Stimulated activated effector memory CD8-positive, alpha-beta T cell treated with anti-CD3 and anti-CD28 coated beads, Interleukin-12 subunit alpha, Interleukin-12 subunit beta, amount 100 ng/mL, for 72 hours (primary cell): ENCODE results near the gene SUN2.
A peak's percentile ranks its signal among the peaks of the same experiment; 100 is the strongest.

Source experiments
- ATAC-seq: fragments of 150-1000 bp; cut with Tn5 transposase; 2 replicates; pipeline ENCODE4 v1.10.0; 2021
- DNase-seq, 2 donors: peaks; one replicate each; pipeline ENCODE4 v3.0.0; 2021 to 2022; ENCODE audit warnings: low spot score in 2 of 2
- H3K27ac Mint-ChIP-seq: one replicate; pipeline ENCODE4 v1.8.0; 2022; ENCODE audit warnings: mild to moderate bottlenecking, mixed read lengths
- H3K36me3 Mint-ChIP-seq: one replicate; pipeline ENCODE4 v1.8.0; 2022; ENCODE audit warnings: mild to moderate bottlenecking, mixed read lengths
- H3K4me1 Mint-ChIP-seq: one replicate; pipeline ENCODE4 v1.8.0; 2022; ENCODE audit warnings: mixed read lengths
- H3K4me3 Mint-ChIP-seq: one replicate; pipeline ENCODE4 v1.8.0; 2022; ENCODE audit warnings: mild to moderate bottlenecking, mixed read lengths
- H3K9me3 Mint-ChIP-seq: one replicate; pipeline ENCODE4 v1.8.0; 2022; ENCODE audit warnings: mixed read lengths

SUN2 gene

GRCh38 chr22:38697425-38698089 lies 58.2 kb downstream of the SUN2 start:
- Mint-ChIP-seq H3K27ac (peak overlapping the region; percentile 23), H3K9me3 (no peaks in the 10 kb centered on the region), H3K4me1 (peaks cover 52% of the 10 kb centered on the region), H3K36me3 (peaks cover 75% of the 10 kb centered on the region), H3K4me3 (peak overlapping the region; percentile 83)
- ATAC-seq (no peak), DNase-seq (no peak)

GRCh38 chr22:38696606-38697424 lies 59.0 kb downstream of the SUN2 start:
- Mint-ChIP-seq H3K27ac (peak overlapping the region; percentile 23), H3K36me3 (peaks cover 82% of the 10 kb centered on the region), H3K4me3 (peak overlapping the region; percentile 83), H3K4me1 (peaks cover 52% of the 10 kb centered on the region), H3K9me3 (no peaks in the 10 kb centered on the region)
- ATAC-seq (peak; percentile 71), DNase-seq (no peak)

GRCh38 chr22:38694940-38695339 lies 60.9 kb downstream of the SUN2 start:
- DNase-seq (no peak), ATAC-seq (no peak)
- H3K27ac Mint-ChIP-seq = peak overlapping the region; percentile 50
- peaks cover 87% of the 10 kb centered on the region for H3K36me3 Mint-ChIP-seq
- H3K4me3 Mint-ChIP-seq = no peak overlapping the region
- H3K4me1 Mint-ChIP-seq = peaks cover 46% of the 10 kb centered on the region
- no peaks in the 10 kb centered on the region for H3K9me3 Mint-ChIP-seq

- Mint-ChIP-seq H3K4me1 (peaks cover 46% of the 10 kb centered on the region), H3K9me3 (no peaks in the 10 kb centered on the region), H3K4me3 (no peak overlapping the region), H3K36me3 (peaks cover 89% of the 10 kb centered on the region), H3K27ac (peak overlapping the region; percentile 1)
- DNase-seq (no peak), ATAC-seq (no peak)
Measured at GRCh38 chr22:38694049-38694448, 61.7 kb downstream of the SUN2 start.

- peaks cover 99% of the 10 kb centered on the region for H3K36me3 Mint-ChIP-seq
- ATAC-seq = no peak
- H3K4me1 Mint-ChIP-seq = peaks cover 12% of the 10 kb centered on the region
- H3K9me3 Mint-ChIP-seq = no peaks in the 10 kb centered on the region
- DNase-seq = no peak
- H3K27ac Mint-ChIP-seq = no peak overlapping the region
- no peak overlapping the region for H3K4me3 Mint-ChIP-seq
Measured at GRCh38 chr22:38689651-38690050, 66.1 kb downstream of the SUN2 start.

- H3K9me3 Mint-ChIP-seq = no peaks in the 10 kb centered on the region
- DNase-seq = no peak
Measured at GRCh38 chr22:38685761-38686160, 70.0 kb downstream of the SUN2 start.

GRCh38 chr22:38684895-38685294 lies 70.9 kb downstream of the SUN2 start:
- Mint-ChIP-seq H3K9me3 (no peaks in the 10 kb centered on the region), H3K4me1 (peaks cover 23% of the 10 kb centered on the region), H3K27ac (no peak overlapping the region), H3K36me3 (peaks cover 79% of the 10 kb centered on the region), H3K4me3 (no peak overlapping the region)
- no peak for ATAC-seq
- no peak for DNase-seq

More at GRCh38 chr22:38685761-38686160, 70.0 kb downstream of the SUN2 start:
- ATAC-seq = no peak
- no peak overlapping the region for H3K27ac Mint-ChIP-seq
- no peak overlapping the region for H3K4me3 Mint-ChIP-seq
- peaks cover 88% of the 10 kb centered on the region for H3K36me3 Mint-ChIP-seq
- H3K4me1 Mint-ChIP-seq = peaks cover 23% of the 10 kb centered on the region
